CD14-positive monocyte (primary cell): Measurements from ENCODE around the gene CACNA1B. TPM values are rescaled to one million over a fixed set of nuclear protein-coding genes. Genes with fewer than 3 reads are reported as not detected.

Experiments
- DNase-seq, 3 donors: peaks; one replicate each; pipeline ENCODE4 v3.0.0-alpha.2; 2011 to 2022
- H2AFZ ChIP-seq: 2 replicates; pipeline ENCODE4 v1.6.0; 2012; ENCODE audit warnings: mild to moderate bottlenecking, low read depth, low read length, inconsistent platforms; ENCODE audit not compliant: insufficient read depth, poor library complexity, severe bottlenecking
- H3K27ac ChIP-seq, 2 donors: 1 replicate in 1 of 2; 2 replicates in 1 of 2; pipeline ENCODE4 v1.5.1; 2012 to 2013; ENCODE audit warnings: low read length in 2 of 2, control low read depth in 1 of 2, inconsistent platforms in 1 of 2, low read depth in 1 of 2, mild to moderate bottlenecking in 1 of 2
- H3K27me3 ChIP-seq, 2 donors: one replicate each; pipeline versions ENCODE4 v1.6.0 to v1.6.1; 2011 to 2013; ENCODE audit warnings: low read length in 2 of 2; ENCODE audit not compliant: control insufficient read depth in 2 of 2, insufficient read depth in 2 of 2
- H3K36me3 ChIP-seq, 2 donors: replicated peaks in 1 of 2; 1 replicate in 1 of 2; 2 replicates in 1 of 2; pipeline versions ENCODE4 v1.5.1 to v1.6.1; 2012 to 2013; ENCODE audit warnings: low read length in 2 of 2, control low read depth in 1 of 2, inconsistent platforms in 1 of 2, mild to moderate bottlenecking in 1 of 2; ENCODE audit not compliant: insufficient read depth in 2 of 2, control insufficient read depth in 1 of 2
- H3K4me1 ChIP-seq, 2 donors: 1 replicate in 1 of 2; 2 replicates in 1 of 2; pipeline versions ENCODE4 v1.5.1 to v1.6.1; 2012 to 2013; ENCODE audit warnings: low read length in 2 of 2, control low read depth in 1 of 2, inconsistent platforms in 1 of 2, mild to moderate bottlenecking in 1 of 2, moderate library complexity in 1 of 2; ENCODE audit not compliant: insufficient read depth in 2 of 2, control insufficient read depth in 1 of 2
- H3K4me2 ChIP-seq: replicated peaks from 2 replicates; pipeline ENCODE3; 2012; ENCODE audit warnings: low read length, moderate library complexity, mild to moderate bottlenecking; ENCODE audit not compliant: poor library complexity, severe bottlenecking; ENCODE audit errors: extremely low read depth
- H3K4me3 ChIP-seq, 3 experiments: fragments of 200-600 bp in 1 of 3; sonication (generic) in 1 of 3; replicated peaks in 1 of 3; 1 replicate in 2 of 3; 2 replicates in 1 of 3; pipeline ENCODE4 v1.5.1; 2011 to 2013; ENCODE audit warnings: low read length in 3 of 3, mild to moderate bottlenecking in 3 of 3, control low read depth in 2 of 3, low read depth in 2 of 3, inconsistent platforms in 1 of 3, moderate library complexity in 1 of 3
- H3K79me2 ChIP-seq: 2 replicates; pipeline ENCODE4 v1.6.0; 2012; ENCODE audit warnings: mild to moderate bottlenecking, control low read depth, inconsistent platforms, low read length, moderate library complexity; ENCODE audit not compliant: insufficient read depth
- H3K9ac ChIP-seq: 2 replicates; pipeline ENCODE4 v1.6.0; 2017; ENCODE audit warnings: low read length, mild to moderate bottlenecking; ENCODE audit not compliant: insufficient read depth, poor library complexity, severe bottlenecking
- H3K9me3 ChIP-seq, 2 donors: replicated peaks in 1 of 2; 1 replicate in 1 of 2; 2 replicates in 1 of 2; pipeline versions ENCODE4 v1.5.1 to v1.6.1; 2012 to 2013; ENCODE audit warnings: low read length in 2 of 2, control low read depth in 1 of 2; ENCODE audit not compliant: control insufficient read depth in 1 of 2, insufficient read depth in 1 of 2
- H4K20me1 ChIP-seq: 2 replicates; pipeline ENCODE4 v1.6.0; 2012; ENCODE audit warnings: mild to moderate bottlenecking, low read length, control low read depth, moderate library complexity; ENCODE audit not compliant: insufficient read depth
- H3K27ac Mint-ChIP-seq, 7 donors: one replicate each; pipeline ENCODE4 v1.8.0; 2020; ENCODE audit warnings: mild to moderate bottlenecking in 7 of 7, mixed read lengths in 7 of 7, moderate library complexity in 6 of 7, inconsistent platforms in 2 of 7
- H3K27me3 Mint-ChIP-seq, 3 donors: one replicate each; pipeline ENCODE4 v1.8.0; 2021 to 2022; ENCODE audit warnings: low read depth in 3 of 3, mild to moderate bottlenecking in 3 of 3, mixed read lengths in 3 of 3, moderate library complexity in 3 of 3, inconsistent platforms in 1 of 3
- H3K36me3 Mint-ChIP-seq, 2 donors: one replicate each; pipeline ENCODE4 v1.8.0; 2020; ENCODE audit warnings: mixed read lengths in 2 of 2, inconsistent platforms in 1 of 2, mild to moderate bottlenecking in 1 of 2
- H3K4me1 Mint-ChIP-seq: one replicate; pipeline ENCODE4 v1.8.0; 2020; ENCODE audit warnings: mild to moderate bottlenecking, mixed read lengths
- H3K4me3 Mint-ChIP-seq, 2 donors: one replicate each; pipeline ENCODE4 v1.8.0; 2020; ENCODE audit warnings: mild to moderate bottlenecking in 2 of 2, mixed read lengths in 2 of 2, moderate library complexity in 1 of 2
- H3K9me3 Mint-ChIP-seq, 7 donors: one replicate each; pipeline ENCODE4 v1.8.0; 2020 to 2022; ENCODE audit warnings: mixed read lengths in 7 of 7, mild to moderate bottlenecking in 6 of 7, moderate library complexity in 6 of 7, inconsistent platforms in 2 of 7
- WGBS: methylation state at CpG from one replicate; pipeline ENCODE4 v1.1.5; 2013; ENCODE audit warnings: missing lambda C conversion rate; ENCODE audit not compliant: insufficient coverage; 5-methylcytosine and 5-hydroxymethylcytosine counted together
- intact Hi-C, 2 donors: fragments of 100-400 bp; cut with micrococcal nuclease; formaldehyde crosslinking; loops; one replicate each; pipeline versions ENCODE4 v1.15.0 to v1.15.1; 2023
- polyA plus RNA-seq, 3 donors: library from polyadenylated mRNA; depleted of rRNA in 1 of 3; unstranded in 2 of 3; stranded (reverse) in 1 of 3; fragments of 300-500 nt in 2 of 3; fragments of >200 nt in 1 of 3; fragmentation: Illumina TruSeq in 2 of 3; gene quantifications; 1 replicate in 2 of 3; 2 replicates in 1 of 3; pipeline ENCODE4 v1.2.3, GENCODE V29; 2012 to 2021
- TF ChIP-seq, protein P1 (sequence below): fragments of 200-600 bp; IDR thresholded peaks from one replicate; pipeline ENCODE4 v1.8.0; 2022; ENCODE audit warnings: antibody characterized with exemption, mild to moderate bottlenecking

Gene CACNA1B
- polyA plus RNA-seq, 3 donors: not detected

DNA sequence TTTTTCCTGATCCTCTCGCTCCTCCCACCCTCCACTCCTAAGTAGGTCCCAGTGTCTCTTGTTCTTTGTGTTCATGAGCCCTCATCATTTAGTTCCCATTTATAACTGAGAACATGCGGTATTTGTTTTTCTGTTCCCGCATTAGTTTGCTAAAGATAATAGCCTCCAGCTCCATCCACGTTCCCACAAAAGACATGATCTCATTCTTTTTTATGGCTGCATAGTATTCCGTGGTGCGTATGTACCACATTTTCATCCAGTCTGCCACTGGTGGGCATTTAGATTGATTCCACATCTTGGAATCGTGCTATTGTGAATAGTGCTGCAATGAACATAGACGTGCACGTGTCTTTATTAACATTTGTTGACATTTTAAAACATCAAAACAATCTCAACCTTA lies 34.2 kb upstream of the CACNA1B start:
- H3K27ac Mint-ChIP-seq: no peak overlapping the region
- Histone ChIP-seq H3K4me1 (no peaks in the 10 kb centered on the region), H3K9ac (no peak overlapping the region), H3K27me3 (no peaks in the 10 kb centered on the region), H3K9me3 (peaks cover 0 to 12% of the 10 kb centered on the region in 2 donors), H3K36me3 (no peaks in the 10 kb centered on the region), H2AFZ (no peak overlapping the region), H3K4me2 (no peak overlapping the region), H3K4me3 (no peak overlapping the region), H3K27ac (no peak overlapping the region), H4K20me1 (no peaks in the 10 kb centered on the region), H3K79me2 (no peaks in the 10 kb centered on the region)
- H3K9me3 Mint-ChIP-seq: peaks cover 6 to 25% (median 10%) of the 10 kb centered on the region in 7 donors
- TF ChIP-seq, protein P1, sequence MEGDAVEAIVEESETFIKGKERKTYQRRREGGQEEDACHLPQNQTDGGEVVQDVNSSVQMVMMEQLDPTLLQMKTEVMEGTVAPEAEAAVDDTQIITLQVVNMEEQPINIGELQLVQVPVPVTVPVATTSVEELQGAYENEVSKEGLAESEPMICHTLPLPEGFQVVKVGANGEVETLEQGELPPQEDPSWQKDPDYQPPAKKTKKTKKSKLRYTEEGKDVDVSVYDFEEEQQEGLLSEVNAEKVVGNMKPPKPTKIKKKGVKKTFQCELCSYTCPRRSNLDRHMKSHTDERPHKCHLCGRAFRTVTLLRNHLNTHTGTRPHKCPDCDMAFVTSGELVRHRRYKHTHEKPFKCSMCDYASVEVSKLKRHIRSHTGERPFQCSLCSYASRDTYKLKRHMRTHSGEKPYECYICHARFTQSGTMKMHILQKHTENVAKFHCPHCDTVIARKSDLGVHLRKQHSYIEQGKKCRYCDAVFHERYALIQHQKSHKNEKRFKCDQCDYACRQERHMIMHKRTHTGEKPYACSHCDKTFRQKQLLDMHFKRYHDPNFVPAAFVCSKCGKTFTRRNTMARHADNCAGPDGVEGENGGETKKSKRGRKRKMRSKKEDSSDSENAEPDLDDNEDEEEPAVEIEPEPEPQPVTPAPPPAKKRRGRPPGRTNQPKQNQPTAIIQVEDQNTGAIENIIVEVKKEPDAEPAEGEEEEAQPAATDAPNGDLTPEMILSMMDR: no peak
- no peaks in the 10 kb centered on the region for H3K27me3 Mint-ChIP-seq
- H3K4me1 Mint-ChIP-seq: no peaks in the 10 kb centered on the region
- DNase-seq: no peak
- no peak overlapping the region for H3K4me3 Mint-ChIP-seq
- intact Hi-C loops: no loop called here
- WGBS: 100% methylated on average over 4 of the region's 9 CpGs
- no peaks in the 10 kb centered on the region for H3K36me3 Mint-ChIP-seq

DNA sequence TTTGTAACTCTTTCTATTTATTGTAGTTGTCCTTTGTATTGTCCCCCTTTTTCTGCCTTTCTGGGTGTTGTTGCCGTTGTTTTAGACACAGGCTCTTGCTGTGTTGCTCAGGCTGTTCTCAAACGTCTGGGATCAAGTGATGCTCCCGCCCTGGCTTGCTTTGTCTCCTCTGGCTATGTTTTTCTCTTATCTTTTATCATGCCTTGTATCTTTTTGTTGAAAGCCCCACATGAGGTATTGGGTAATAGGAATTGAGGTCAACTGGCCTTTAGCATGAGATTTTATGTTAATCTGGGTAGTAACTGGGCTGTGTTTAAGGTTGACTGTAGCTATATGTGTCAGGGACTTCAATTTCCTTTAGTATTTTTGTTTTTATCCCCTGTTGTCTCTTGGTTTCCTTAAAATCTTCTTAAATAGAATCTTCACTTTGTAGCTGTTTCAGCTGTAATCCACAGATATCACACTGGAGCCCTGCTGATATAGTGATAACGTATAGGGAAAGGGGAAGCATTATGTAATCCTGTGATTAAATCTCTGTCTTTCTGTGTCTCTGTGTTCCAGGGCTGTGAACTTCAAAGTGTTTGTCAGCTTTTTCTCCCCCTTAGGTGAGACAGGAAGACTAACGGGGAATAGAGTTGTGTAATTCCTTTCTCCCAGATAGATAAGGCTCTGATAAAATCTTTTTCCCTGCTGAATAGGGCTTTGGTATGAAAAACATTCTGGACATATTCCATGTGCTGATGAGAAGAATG lies 25.9 kb upstream of the CACNA1B start:
- Histone ChIP-seq H2AFZ (no peak overlapping the region), H3K36me3 (no peaks in the 10 kb centered on the region), H4K20me1 (no peaks in the 10 kb centered on the region), H3K4me2 (no peak overlapping the region), H3K4me1 (no peaks in the 10 kb centered on the region), H3K4me3 (no peak overlapping the region), H3K9me3 (peaks cover 22 to 24% of the 10 kb centered on the region in 2 donors), H3K9ac (no peak overlapping the region), H3K27me3 (no peaks in the 10 kb centered on the region), H3K79me2 (no peaks in the 10 kb centered on the region), H3K27ac (no peak overlapping the region)
- Mint-ChIP-seq H3K4me1 (no peaks in the 10 kb centered on the region), H3K36me3 (no peaks in the 10 kb centered on the region), H3K27ac (no peak overlapping the region), H3K9me3 (peaks cover 17 to 37% (median 32%) of the 10 kb centered on the region in 7 donors), H3K4me3 (no peak overlapping the region), H3K27me3 (peaks cover 0 to 4% (median 4%) of the 10 kb centered on the region in 3 donors)
- intact Hi-C loops: no loop called here
- DNase-seq: no peak
- 48% methylated on average over 2 of the region's 5 CpGs for WGBS
- TF ChIP-seq, protein P1: no peak
